Measurements from ENCODE around the gene ARMH3.
A peak's percentile ranks its signal among the peaks of the same experiment; 100 is the strongest.

Gene ARMH3

DNA sequence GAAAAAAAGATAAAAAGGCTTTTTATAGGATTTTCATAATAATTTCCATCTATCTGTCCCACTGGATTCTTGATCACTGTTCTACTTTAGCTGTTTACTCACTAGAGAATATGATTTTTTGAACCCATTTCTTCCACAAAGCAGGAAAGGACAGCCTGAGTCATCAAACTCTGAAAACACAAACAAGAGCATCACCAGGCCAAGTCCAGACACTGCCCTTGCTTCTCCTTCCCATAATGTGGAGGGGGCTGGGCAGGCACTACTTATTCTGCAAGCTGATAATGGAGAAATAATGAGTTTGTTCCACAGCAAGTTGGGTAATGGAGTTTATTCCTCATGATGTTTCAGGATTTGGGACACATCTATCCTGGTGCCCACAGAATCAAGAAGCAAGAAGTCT lies 199.3 kb downstream of the ARMH3 start:
- no peak for DNase-seq (ENCODE audit: low read depth)

DNA sequence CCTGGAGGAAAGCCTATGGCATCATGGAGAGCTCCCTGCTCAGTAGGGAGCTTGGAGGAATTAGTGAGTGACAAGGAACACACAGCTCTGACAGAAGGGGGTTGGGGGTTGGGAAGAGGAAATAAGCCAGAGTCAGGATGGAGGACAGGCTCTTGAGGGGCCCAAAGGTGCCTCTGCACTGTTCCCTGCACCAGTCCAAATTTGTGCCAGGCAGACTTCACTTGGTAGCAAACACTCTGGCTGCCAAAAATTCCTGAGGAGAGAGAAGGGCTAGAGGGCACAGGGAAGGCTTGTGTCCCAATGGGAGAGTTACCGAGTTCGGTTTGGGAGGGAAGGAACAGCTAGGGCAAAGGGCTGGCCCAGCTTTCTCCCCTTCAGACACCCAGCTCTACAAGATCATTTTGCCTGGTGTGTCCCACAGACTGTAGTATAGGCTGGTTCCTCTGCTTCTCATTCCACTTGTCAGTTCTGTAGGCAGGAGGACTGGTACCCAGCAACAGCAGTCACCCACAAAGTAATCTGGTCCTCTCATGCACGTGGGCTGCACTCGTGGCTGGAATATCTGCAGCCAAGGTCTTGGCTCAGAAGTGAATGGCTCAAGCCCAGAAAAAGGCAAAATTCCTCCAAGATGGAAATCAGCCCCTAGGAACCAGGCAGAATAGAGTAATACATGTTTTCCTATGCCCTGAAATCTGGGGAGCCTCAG lies 204.4 kb downstream of the ARMH3 start:
- no peak for DNase-seq (ENCODE audit: low read depth)

DNA sequence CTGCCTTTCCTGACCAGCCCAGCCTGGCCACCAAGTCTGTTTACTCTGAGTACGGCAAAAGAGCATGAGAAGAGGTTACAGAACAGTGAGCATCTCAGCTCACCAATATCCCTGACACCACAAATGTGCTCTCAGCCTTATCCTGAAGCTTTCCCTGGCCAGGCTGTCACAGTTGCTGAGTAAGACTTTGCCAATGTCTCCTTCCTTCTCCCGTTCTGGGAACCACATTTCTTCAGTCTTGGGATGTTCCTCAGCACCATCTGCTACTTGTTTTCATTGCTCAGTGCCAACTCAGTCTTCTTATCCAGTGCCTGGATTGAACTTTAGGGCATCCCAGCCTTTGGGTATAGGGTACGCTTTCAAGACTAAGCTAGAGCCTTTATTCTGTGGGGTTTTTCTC lies 205.2 kb downstream of the ARMH3 start:
- no peak for DNase-seq (ENCODE audit: low read depth)

DNA sequence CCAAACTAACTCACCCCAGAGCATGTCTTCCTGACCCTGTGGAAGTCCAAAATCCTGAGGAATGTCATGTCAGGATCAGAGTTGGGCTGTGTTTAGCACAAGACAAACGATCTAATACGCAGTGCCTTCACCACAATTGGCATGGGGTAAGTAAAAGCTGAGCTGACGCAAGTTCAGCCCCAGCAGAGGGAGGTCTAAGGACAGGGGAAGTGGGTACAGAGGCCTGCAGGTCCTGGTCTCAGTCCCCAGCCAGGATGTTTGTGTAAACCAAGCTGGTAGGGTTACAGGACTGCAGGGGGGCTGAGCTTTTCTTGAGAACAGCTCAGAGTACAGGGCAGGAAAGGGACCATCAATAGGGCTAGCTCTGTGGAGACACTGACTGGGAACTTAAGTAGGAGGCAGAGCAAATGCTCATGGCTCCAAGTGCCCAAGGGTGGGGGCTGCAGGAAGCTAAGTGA lies 207.1 kb downstream of the ARMH3 start:
- no peak for DNase-seq (ENCODE audit: low read depth)

DNA sequence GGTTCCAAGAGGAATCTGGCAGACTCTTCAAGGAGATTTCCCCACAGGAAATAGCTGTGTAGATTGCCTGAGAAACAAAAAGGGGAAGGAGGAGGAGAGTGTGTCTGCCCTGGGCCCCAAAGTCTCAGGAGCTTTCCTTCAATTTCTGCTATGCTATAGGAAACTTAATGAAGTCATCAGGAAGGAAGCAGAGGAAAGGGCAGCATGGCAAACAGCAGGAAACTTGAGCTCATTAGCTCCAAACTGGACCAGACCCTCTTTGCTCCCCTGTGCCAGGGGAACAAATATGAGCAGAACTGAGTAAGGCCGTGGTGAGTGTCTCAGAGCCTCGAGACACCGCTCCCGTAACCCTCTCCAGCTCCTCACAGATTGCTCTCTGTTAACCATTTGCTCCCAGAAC lies 207.6 kb downstream of the ARMH3 start:
- DNase-seq (ENCODE audit: low read depth) = no peak

DNA sequence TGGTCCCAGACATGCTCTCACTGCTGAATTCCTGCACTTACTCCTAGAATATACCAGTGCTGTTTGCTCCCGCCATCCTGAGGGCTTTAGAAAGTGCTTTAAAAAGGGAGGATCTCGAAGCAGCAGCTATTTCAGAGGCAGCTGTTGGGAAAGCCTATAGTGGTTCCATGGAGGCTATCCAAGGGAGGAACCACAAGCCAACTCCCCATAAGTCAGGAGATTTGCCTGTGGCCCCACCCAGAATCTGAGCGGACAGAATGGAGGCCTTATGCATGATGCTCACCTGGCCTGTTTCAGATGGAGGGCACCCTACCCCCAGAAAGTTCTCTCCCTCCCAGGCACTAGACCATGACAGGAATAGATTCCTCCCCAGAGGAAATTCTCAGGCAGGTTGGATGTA lies 210.1 kb downstream of the ARMH3 start:
- no peak for DNase-seq (ENCODE audit: low read depth)

DNA sequence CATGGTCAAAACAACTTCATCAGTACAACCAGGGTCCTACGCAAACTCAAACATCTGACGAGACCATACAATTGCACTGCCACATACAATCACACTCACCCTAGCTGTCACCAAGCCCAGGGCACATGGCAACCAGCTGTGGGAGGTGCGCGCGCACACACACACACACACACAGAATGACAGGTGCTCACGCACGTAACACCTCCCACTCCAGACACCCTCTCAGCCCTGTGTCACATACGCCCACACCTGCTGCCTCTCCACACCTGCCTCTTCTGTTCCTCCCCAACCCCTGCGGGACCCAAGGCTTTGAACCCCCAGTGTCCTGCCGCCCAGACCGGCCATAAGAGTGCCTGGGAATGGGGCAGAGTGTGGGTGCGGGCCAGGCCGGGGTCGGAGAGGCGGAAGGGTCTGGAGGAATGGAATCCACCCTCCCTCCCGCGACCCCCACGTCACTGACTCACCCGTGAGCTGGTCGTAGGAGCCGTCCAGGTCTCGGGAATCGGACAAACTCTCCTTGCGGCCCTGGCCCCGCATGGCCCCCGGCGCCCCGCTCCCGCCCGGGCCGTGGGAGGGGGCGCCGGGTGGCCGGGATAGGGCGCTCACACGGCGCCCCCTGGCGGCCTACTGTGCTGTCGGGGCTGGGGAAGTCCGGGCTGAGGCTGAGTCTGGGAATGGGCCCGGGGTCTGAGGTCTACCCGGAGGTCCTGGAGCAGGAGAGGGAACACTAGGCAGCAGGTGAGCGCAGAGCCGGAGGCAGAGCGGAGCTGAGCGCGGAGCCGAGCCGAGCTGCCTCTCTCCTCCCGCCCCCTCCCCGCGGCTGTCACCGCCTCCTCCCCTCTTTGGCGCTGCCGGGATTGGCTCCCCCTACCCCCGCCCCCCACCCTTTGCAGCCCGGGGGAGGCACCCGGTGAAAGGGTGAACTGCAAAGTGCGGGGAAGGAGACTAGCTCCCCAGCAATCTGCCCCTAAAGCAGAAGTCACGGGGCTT lies 212.6 kb downstream of the ARMH3 start, which contains the start of gene KCNIP2:
TSS of gene KCNIP2 (minus strand) at position 769 of the 990 bp plus-strand sequence. CDS start at position 537, 232 bp downstream.
- DNase-seq (ENCODE audit: low read depth) = no peak

DNA sequence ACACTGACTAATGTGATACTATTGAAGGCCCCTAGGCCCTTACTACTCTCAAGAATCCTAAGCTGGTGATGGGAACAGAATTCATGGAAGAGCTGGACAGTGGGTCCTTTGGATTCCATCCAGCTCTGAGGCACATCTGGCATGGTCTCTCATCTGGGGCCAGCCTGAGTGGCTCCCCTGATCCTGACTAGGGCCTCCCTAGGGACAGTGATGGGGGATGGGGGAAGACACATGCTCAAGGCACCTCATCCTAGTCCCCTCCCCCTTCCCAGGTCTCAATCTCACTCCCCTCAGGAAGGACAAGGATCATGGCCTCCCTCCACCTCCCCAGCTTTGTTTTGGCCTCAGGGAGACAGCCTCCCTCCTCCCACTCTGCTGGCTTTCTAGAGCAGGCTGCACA lies 214.1 kb downstream of the ARMH3 start:
- DNase-seq (ENCODE audit: low read depth) = no peak

DNA sequence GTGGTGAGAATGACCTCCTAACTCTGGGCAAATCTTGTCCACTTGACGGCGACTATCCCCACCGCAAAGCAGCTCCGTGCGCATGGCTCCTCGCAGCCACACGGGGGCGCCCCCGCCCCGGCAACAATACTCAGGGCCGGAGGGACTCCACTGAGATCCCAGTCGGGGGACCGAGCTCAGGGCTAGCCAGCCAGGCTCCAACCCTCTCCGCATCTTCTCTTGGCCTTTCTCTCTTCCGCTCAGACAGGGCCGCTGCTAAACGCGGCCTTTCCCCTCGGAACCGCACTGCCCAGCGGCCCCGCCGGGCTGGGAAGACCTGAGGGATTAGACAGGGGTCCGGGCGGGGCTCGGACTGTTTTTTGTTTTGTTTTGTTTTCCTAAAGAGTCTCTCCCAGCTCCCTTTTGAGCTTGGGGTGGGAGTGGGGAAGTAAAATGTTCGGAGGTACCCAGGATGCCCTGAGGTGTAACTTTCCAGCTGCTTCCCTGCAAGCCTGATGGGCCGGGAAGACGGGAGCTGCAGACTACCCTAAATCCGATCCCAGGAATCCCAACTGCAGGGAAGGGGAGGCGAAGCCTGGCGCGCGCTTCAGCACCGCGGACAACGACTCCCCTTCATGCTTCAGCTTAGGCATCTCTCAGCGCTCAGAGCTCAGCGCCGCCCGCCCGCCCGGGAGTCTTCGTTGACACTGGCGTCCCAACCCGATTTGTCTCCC lies 215.1 kb downstream of the ARMH3 start:
- DNase-seq (ENCODE audit: low read depth) = peak; percentile 50

DNA sequence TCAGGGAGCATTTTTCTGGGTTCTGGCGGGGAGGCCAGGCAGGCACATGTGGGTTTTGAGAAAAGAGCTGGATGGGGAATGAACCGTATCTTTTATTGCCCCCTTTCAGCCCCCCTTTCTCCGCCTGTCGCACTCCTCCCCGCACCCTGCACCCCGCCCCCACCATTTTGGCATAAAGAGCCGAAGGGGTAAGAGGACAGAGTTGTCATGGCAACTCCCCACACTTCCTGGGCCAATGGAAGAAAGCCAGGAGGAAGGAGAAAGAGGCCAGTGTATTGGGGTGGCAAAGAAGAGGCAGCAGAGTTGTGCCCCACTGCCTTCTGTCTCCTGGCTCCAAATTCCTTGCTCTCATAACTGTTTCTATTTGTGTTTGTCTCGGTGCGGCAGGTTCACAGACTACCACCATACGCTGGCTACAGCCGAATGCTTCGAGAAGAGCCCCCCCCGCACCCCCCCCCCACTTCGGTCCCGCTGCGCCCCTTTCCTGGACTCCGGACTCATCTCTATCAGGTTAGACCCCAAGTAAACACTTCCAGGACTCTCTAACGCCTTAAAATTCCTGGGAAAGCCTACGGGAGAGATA lies 215.8 kb downstream of the ARMH3 start:
- no peak for DNase-seq (ENCODE audit: low read depth)

DNA sequence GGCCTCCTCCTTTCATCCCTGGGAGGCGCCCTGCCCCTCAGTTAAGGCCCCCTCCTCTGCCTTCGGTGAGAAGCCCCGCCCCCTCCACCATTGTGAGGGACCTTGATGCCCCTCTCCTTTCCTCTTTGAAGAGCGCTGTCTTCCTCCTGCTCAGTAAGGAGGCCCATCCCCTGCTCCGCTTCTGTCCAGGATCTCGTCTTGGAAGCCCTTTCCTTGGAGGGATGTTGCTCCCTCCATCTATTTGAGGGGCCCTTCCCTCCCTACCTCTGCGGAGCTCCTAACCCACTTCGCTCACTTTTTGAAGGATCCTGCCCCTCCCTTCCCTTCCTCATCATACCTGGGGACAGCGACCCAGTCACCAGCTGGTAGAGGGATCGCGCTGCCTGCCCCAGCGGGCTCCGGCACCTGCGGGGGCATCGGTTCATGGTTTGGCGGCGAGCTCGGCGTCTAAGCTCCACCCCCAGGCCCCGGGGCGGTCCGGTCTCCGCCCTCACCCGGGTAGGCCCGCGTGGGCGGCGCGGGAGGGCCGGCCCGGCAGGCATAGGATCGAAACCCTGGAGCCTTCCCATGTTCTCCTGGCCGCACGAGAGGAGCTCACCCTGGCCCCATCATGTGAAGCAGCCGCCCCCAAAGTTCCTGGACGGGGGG lies 216.4 kb downstream of the ARMH3 start:
- DNase-seq (ENCODE audit: low read depth) = peak; percentile 41

DNA sequence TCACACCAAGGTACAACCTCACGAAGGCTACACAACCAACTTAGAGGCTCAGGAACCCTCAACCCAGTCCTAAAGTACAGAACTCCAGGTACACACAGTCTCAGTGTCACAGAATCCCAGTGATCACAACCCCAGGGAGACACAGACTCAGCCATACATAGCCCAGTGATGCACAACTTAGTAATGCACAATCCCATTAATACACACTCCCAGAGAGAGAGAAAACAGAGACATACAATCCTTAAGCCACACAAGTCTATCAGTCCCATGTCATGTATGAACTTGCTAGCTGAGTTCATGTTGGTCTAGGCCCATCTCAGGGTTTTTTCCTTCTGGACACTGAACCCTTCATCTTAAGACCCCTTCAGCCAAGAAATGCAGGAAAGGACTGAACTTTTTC lies 217.0 kb downstream of the ARMH3 start:
- DNase-seq (ENCODE audit: low read depth) = no peak

DNA sequence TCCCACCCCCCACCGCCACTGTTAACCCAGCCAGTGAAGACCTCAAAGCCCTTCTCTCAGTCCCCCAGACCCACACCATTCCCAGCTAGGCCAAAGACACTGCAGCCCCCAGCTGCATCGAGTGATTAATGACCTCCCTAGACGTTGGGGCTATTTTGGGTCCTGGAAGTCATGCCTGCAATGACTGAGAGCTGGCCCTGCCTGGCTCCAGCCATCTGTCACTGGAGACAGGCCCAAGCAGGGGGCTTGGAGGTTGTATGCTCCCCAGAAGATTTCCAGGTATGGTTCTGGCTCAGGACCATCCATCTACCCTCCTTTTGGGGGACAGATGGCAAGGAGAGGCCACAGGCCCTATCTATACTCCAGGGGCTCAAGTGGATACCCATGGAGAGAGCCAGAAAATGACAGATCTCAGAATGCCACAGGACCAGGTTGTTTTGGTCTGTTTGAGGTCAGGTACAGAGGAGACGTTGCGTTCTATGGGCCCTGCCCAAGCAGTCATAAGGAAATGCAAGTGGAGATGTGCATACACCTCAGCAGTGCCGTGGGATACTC lies 217.5 kb downstream of the ARMH3 start:
- no peak for DNase-seq (ENCODE audit: low read depth)

DNA sequence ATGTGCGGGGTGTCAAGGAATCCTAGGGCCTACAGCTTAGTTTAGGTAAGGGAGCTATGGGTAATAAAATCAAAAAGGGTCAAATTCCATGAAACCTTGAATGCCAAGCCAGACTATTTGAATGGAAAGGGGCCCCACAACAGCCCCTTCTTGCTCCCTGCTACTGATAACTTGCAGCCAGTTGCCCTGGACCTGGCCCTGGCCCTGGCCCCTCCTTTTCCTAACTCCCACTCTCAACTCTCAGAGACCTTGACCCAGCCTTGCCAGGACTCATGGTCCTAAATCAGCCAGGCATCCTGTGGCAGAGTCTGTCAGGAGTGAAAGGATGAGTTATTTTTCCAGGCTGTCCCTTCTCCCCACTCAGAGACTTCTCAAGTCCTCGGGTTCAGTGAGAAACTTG lies 218.2 kb downstream of the ARMH3 start:
- DNase-seq (ENCODE audit: low read depth) = no peak

DNA sequence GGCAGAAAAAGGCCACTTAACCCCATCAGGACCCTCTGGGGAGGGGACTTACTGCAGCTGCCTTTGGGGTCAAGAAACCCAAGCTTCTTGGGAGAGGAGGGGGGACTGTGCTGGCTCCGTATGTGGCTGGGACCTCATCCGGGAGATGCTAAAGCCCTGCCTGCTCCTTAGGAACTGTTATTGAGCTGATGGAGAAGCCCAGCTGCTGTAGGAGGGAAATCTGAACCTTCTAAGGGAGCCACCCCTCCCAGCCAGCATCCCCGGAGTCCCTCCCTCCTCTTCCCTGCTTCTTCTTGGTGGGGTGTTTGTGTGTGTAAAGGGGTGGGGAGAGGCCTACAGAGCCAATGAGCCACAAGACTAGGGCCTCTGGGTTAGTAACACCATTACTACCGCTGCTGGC lies 220.6 kb downstream of the ARMH3 start:
- no peak for DNase-seq (ENCODE audit: low read depth)

DNA sequence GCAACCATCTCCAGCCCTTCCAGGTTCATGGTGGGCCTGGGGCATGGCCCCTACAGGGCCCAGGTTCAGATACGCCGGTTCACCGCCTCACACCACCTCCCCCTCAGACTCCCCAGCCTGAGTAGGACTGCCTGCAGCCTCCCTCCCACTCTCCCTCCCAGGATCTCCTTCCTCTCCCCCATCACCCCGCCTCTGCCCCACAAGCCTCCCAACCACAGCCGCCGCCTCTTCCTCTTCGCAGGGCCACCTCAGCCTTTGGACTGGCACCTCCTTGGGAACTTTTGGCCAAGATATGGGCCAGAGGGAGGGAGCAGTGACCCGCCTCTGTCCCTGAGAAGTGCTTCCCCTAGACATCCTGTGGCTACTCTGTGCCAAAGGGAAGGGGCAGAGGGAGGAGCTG lies 221.6 kb downstream of the ARMH3 start:
- DNase-seq (ENCODE audit: low read depth) = no peak

DNA sequence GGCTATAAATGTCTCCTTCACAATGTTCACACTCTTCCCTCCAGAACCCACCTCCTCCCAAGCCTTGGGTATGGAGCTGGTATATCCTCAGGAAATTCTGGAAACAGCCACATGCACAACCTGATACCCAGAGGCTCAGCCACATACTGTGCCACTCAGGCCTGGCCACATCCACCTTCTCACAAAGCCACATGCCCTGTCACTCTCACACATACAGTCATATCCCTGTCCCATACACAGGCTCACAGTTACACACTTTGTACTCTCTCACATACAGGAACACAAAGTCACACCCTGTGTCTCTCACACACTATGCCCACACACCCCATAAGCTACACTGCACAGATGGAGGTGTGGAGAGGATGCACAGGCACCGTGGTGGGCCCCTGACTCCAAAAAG lies 222.5 kb downstream of the ARMH3 start:
- no peak for DNase-seq (ENCODE audit: low read depth)

DNA sequence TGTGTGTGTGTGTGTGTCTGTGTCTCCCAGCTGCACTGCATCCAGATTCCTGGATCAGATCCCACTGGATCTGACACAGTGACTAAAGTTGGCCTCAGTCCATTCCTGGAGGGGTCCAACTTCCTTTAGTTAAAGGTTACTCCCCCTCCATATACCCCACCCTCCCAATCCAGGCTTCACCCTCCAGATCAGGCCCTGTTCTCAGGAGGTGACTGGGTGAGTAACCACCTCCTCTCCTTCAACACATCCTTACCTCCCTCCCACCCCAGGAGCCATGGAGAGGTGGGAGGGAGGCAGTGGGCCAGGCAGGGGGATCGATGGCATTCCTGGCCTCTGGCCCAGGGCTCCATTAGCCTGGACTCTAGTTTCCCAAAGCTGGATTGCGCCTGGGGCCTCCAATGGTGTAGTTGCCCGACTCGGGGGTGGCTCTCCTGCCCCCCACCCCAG lies 223.6 kb downstream of the ARMH3 start:
- DNase-seq (ENCODE audit: low read depth) = no peak

DNA sequence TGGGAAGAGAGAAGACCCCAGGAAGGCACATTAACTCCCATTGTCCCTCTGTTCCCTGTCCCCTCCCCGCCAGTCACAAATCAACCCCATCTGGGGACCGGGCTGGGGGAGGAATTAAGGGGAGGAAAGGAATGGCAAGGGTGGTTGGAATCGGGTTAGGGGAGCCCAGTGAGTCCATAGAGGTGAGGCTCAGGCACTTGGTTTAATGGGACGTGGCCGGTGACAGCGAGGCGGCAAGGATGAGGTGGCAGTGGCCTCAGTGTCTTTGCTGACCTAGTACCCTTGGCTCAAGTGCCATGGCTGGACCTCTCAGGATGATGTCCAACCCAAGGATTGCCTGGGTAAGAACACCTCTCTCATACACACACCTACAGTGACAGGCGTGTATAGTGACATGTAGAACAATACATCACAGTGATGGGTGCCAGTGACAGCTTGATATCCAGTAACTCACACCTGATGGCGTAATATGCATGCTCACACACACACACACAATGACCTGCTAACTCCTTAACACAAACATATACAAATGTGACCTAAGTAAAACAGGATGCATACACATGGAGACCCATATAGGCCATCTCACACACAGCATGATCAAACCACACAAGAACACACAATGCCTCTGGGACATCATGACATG lies 224.7 kb downstream of the ARMH3 start:
- DNase-seq (ENCODE audit: low read depth) = no peak

DNA sequence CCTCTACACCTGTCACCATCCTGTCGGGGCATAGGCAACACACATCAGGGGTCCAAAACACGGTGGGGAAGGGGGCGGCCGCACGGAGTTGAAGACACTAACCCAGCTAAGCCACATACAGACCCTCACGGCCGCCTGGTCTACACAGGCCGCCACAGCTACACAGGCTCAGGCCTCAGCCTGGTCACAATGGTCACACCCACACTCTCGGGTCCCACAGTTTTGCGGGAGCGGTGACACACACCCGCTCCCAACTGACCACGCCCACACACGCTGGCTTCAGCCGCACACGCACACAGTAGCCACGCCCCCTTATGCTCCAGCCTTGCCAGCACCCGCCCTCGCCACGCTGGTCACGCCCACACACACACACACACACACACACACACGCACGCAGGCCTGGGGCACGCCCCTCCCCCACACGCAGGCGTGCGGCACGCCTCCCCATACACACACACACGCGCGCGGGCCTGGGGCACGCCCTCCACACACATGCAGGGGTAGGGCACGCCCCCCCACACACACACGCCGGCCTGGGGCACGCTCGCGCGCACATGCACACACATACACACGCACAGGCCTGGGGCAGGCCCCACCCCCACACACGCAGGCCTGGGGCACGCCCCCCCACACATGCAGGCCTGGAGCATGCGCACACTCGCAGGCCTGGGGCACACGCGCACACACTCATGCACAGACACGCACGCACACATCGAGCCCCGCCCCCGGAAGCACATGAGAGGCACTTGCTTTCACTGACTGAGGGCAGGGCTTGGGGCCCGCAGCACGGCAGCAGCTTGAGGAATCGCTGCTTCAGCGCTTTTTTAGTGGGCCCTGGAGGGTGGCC lies 225.4 kb downstream of the ARMH3 start:
- peak; percentile 80 for DNase-seq (ENCODE audit: low read depth)
